IMR-90 (cell line): ENCODE data around the gene CCDC54. TPM values are rescaled to one million over a fixed set of nuclear protein-coding genes. Genes with fewer than 3 reads are reported as not detected.
A peak's percentile ranks its signal among the peaks of the same experiment; 100 is the strongest.

ENCODE experiments used
- ATAC-seq: fragments of 200-7000 bp; cut with Tn5 transposase; 2 replicates; pipeline ENCODE4 v1.9.1; 2020; ENCODE audit warnings: low read depth, mild to moderate bottlenecking, moderate library complexity
- BruUV-seq: library from RNA; stranded (reverse); fragments of 400-500 nt; replicated peaks from 2 replicates; lab custom pipeline; 2021; lab: Mats Ljungman, UMichigan
- CTCF ChIA-PET: fragments of 300-600 bp; formaldehyde crosslinking; extraction: SDS; loops from one replicate; lab custom pipeline; 2021; ENCODE audit warnings: antibody characterized with exemption; lab: Yijun Ruan, JAX
- POLR2A ChIA-PET: fragments of 300-600 bp; sonication (Branson Sonifier 250); formaldehyde crosslinking; loops from one replicate; lab custom pipeline; 2022; ENCODE audit warnings: antibody characterized with exemption; ENCODE audit not compliant: unreplicated experiment; lab: Charles Lee
- DNase-seq: peaks from one replicate; pipeline ENCODE4 v3.0.0; 2013
- H2AFZ ChIP-seq: replicated peaks from 2 replicates; pipeline ENCODE3; 2013; ENCODE audit warnings: low read length, mild to moderate bottlenecking; ENCODE audit not compliant: poor library complexity
- H2AK5ac ChIP-seq: 2 replicates; pipeline ENCODE4 v1.6.1; 2013; ENCODE audit warnings: low read depth, low read length, inconsistent platforms
- H2AK9ac ChIP-seq: replicated peaks from 2 replicates; pipeline ENCODE3; 2013; ENCODE audit warnings: mild to moderate bottlenecking, low read depth, low read length, moderate library complexity; ENCODE audit not compliant: poor library complexity
- H2BK120ac ChIP-seq: 2 replicates; pipeline ENCODE4 v1.6.1; 2013; ENCODE audit warnings: low read depth, low read length, inconsistent platforms
- H2BK15ac ChIP-seq: 3 replicates; pipeline ENCODE4 v1.6.1; 2013; ENCODE audit warnings: low read depth, low read length, inconsistent platforms
- H2BK20ac ChIP-seq: 2 replicates; pipeline ENCODE4 v1.6.1; 2013; ENCODE audit warnings: low read depth, mild to moderate bottlenecking, inconsistent platforms, low read length, moderate library complexity
- H2BK5ac ChIP-seq: 2 replicates; pipeline ENCODE4 v1.6.1; 2013; ENCODE audit warnings: mild to moderate bottlenecking, low read depth, low read length, inconsistent platforms; ENCODE audit not compliant: poor library complexity, severe bottlenecking
- H3K14ac ChIP-seq: replicated peaks from 2 replicates; pipeline ENCODE4 v1.6.1; 2013; ENCODE audit warnings: low read depth, low read length, inconsistent platforms
- H3K18ac ChIP-seq: 2 replicates; pipeline ENCODE4 v1.6.1; 2013; ENCODE audit warnings: low read depth, low read length, control low read depth
- H3K23ac ChIP-seq: 2 replicates; pipeline ENCODE4 v1.6.1; 2013; ENCODE audit warnings: low read depth, low read length, inconsistent platforms
- H3K27ac ChIP-seq: 2 replicates; pipeline ENCODE4 v1.5.1; 2013; ENCODE audit warnings: mild to moderate bottlenecking, control low read depth, low read length; ENCODE audit not compliant: insufficient read depth
- H3K27me3 ChIP-seq: 2 replicates; pipeline ENCODE4 v1.6.1; 2013; ENCODE audit warnings: low read length; ENCODE audit not compliant: control insufficient read depth, insufficient read depth
- H3K36me3 ChIP-seq: 2 replicates; pipeline ENCODE4 v1.6.1; 2013; ENCODE audit warnings: low read length, mixed read lengths; ENCODE audit not compliant: control insufficient read depth, insufficient read depth
- H3K4ac ChIP-seq: 2 replicates; pipeline ENCODE4 v1.6.1; 2013; ENCODE audit warnings: low read depth, low read length, inconsistent platforms
- H3K4me1 ChIP-seq: 2 replicates; pipeline ENCODE4 v1.6.1; 2013; ENCODE audit warnings: low read length, mixed read lengths; ENCODE audit not compliant: control insufficient read depth, insufficient read depth
- H3K4me2 ChIP-seq: 2 replicates; pipeline ENCODE4 v1.6.1; 2013; ENCODE audit warnings: low read depth, mild to moderate bottlenecking, control low read depth, low read length, moderate library complexity
- H3K4me3 ChIP-seq: 2 replicates; pipeline ENCODE4 v1.5.1; 2013; ENCODE audit warnings: low read depth, mild to moderate bottlenecking, control low read depth, low read length, moderate library complexity; ENCODE audit not compliant: insufficient read depth
- H3K56ac ChIP-seq: 2 replicates; pipeline ENCODE4 v1.6.1; 2013; ENCODE audit warnings: low read length, inconsistent platforms; ENCODE audit not compliant: insufficient read depth; ENCODE audit errors: extremely low read depth
- H3K79me1 ChIP-seq, 2 experiments: 2 replicates each; pipeline ENCODE4 v1.6.1; 2013; ENCODE audit warnings: low read length in 2 of 2, inconsistent platforms in 1 of 2, low read depth in 1 of 2
- H3K9ac ChIP-seq: 2 replicates; pipeline ENCODE4 v1.6.1; 2013; ENCODE audit warnings: low read depth, low read length, control low read depth
- H3K9me1 ChIP-seq: 2 replicates; pipeline ENCODE4 v1.6.1; 2013; ENCODE audit warnings: low read length, inconsistent platforms; ENCODE audit not compliant: insufficient read depth
- H3K9me3 ChIP-seq: 2 replicates; pipeline ENCODE4 v1.6.1; 2013; ENCODE audit warnings: low read length; ENCODE audit not compliant: control insufficient read depth, insufficient read depth
- H4K20me1 ChIP-seq: 2 replicates; pipeline ENCODE4 v1.6.1; 2013; ENCODE audit warnings: low read length, inconsistent platforms; ENCODE audit not compliant: insufficient read depth
- H4K5ac ChIP-seq: 2 replicates; pipeline ENCODE4 v1.6.1; 2013; ENCODE audit warnings: mild to moderate bottlenecking, low read depth, low read length, control low read depth
- H4K8ac ChIP-seq, 2 experiments: 2 replicates each; pipeline ENCODE4 v1.6.1; 2013; ENCODE audit warnings: low read depth in 2 of 2, low read length in 2 of 2, control low read depth in 1 of 2, inconsistent platforms in 1 of 2
- H4K91ac ChIP-seq: 2 replicates; pipeline ENCODE4 v1.6.1; 2013; ENCODE audit warnings: low read depth, low read length, inconsistent platforms; ENCODE audit not compliant: insufficient read depth
- CEBPB ChIP-seq: IDR thresholded peaks from 2 replicates; pipeline ENCODE4 v1.6.1; 2012; ENCODE audit warnings: low read depth, low read length, improper control_type of control experiment
- POLR2A ChIP-seq: IDR thresholded peaks from 2 replicates; pipeline ENCODE4 v1.6.1; 2012; ENCODE audit warnings: mild to moderate bottlenecking, low read depth, low read length
- RFX5 ChIP-seq: IDR thresholded peaks from 2 replicates; pipeline ENCODE4 v1.8.0; 2012; ENCODE audit warnings: low read depth, mild to moderate bottlenecking, low read length, moderate library complexity
- dilution Hi-C: fragments of 300-500 bp; cut with HindIII; formaldehyde crosslinking; loops from one replicate; pipeline ENCODE4 v1.14.3; 2018; ENCODE audit warnings: low sequenced_read_pairs; ENCODE audit not compliant: unreplicated experiment
- in situ Hi-C: fragments of 300-500 bp; cut with MboI; formaldehyde crosslinking; loops from 3 replicates; pipeline ENCODE4 v1.14.3; 2019; ENCODE audit warnings: low sequenced_read_pairs, inconsistent platforms, mixed read lengths
- intact Hi-C: fragments of 100-400 bp; cut with micrococcal nuclease; formaldehyde crosslinking; loops from 2 replicates; pipeline ENCODE4 v1.10.0; 2022
- polyA plus RNA-seq, 3 experiments: library from polyadenylated mRNA; depleted of rRNA; stranded (reverse); fragments of >200 nt; gene quantifications; 2 replicates each; pipeline ENCODE4 v1.2.3, GENCODE V29; 2012; ENCODE audit warnings: low replicate concordance in 1 of 3
- total RNA-seq: library from RNA; depleted of rRNA; stranded (reverse); fragments of >200 nt; gene quantifications from 2 replicates; pipeline ENCODE4 v1.2.3, GENCODE V29; 2012

Gene CCDC54
- total and polyA plus RNA-seq, 2 of the 4 experiments (the other 2 are of a cell fraction), result not detected

GRCh38 chr3:107416886-107417285 is 39.6 kb downstream of the CCDC54 start:
- H2AFZ ChIP-seq, result no peak overlapping the region
- POLR2A ChIA-PET, result no interaction called here
- in situ Hi-C loops, result no loop called here

More at GRCh38 chr3:107416886-107417285, 39.6 kb downstream of the CCDC54 start:
- no peak for TF ChIP-seq RFX5
- TF ChIP-seq POLR2A, result no peak
- TF ChIP-seq CEBPB, result peak; percentile 78
- H3K56ac ChIP-seq, result no peak overlapping the region
- H3K9me1 ChIP-seq, result no peaks in the 10 kb centered on the region
- no peak overlapping the region for H4K91ac ChIP-seq
- H2BK20ac ChIP-seq, result no peak overlapping the region
- H3K9me3 ChIP-seq, result no peaks in the 10 kb centered on the region
- intact Hi-C loops (no loop called here), dilution Hi-C loops (no loop called here)
- no peak overlapping the region for H2AK9ac ChIP-seq
- H2BK5ac ChIP-seq, result peak overlapping the region; percentile 21
- no peaks in the 10 kb centered on the region for H3K27me3 ChIP-seq
- H3K18ac ChIP-seq, result peak overlapping the region; percentile 2; the same call in 1 of the 2 replicates
- peak; percentile 82 for ATAC-seq
- H3K23ac ChIP-seq, result no peak overlapping the region
- CTCF ChIA-PET, result interaction anchor here (0.7 to 2.5 kb wide), 4 partner anchors 11 to 203 kb away, joined by 3 to 10 read pairs (median 3); no protein-coding TSS in a partner anchor
- no peaks in the 10 kb centered on the region for H4K20me1 ChIP-seq
- H4K8ac ChIP-seq, result no peak overlapping the region
- no peaks in the 10 kb centered on the region for H3K79me1 ChIP-seq
- H3K4me3 ChIP-seq, result no peak overlapping the region
- no peak overlapping the region for H3K4me2 ChIP-seq
- H3K14ac ChIP-seq, result no peak overlapping the region
- H3K4ac ChIP-seq, result no peak overlapping the region
- no peak overlapping the region for H4K5ac ChIP-seq
- H2BK15ac ChIP-seq, result no peak overlapping the region
- H2BK120ac ChIP-seq, result no peak overlapping the region
- no peaks in the 10 kb centered on the region for H3K36me3 ChIP-seq
- no peak overlapping the region for H3K27ac ChIP-seq
- BruUV-seq, result no TSS peak
- no peak overlapping the region for H3K9ac ChIP-seq
- H3K4me1 ChIP-seq, result 0 out of 2 replicates have a peak, but pooled peaks cover 1% of the 10 kb centered on the region
- DNase-seq, result peak; percentile 31
- H2AK5ac ChIP-seq, result no peak overlapping the region
